SK-N-SH (cell line): ENCODE measurements around the gene MILR1. TPM values are rescaled to one million over a fixed set of nuclear protein-coding genes. Genes with fewer than 3 reads are reported as not detected.

Experiments
- CTCF ChIA-PET: fragments of 300-600, 350-600 bp; formaldehyde crosslinking; extraction: SDS; loops from one replicate; lab custom pipeline; 2021; lab: Yijun Ruan, JAX
- POLR2A ChIA-PET: fragments of 350-600 bp; sonication (Branson Sonifier 250); formaldehyde crosslinking; extraction: SDS; loops from one replicate; lab custom pipeline; 2020; ENCODE audit warnings: antibody characterized with exemption, inconsistent platforms; lab: Yijun Ruan, JAX
- DNase-seq: peaks from one replicate; pipeline ENCODE4 v3.0.0; 2012
- H2AFZ ChIP-seq: fragments of 200-600 bp; sonication (generic); 2 replicates; pipeline ENCODE4 v1.8.1; 2016; ENCODE audit warnings: antibody characterized with exemption, mild to moderate bottlenecking, low read depth
- H3F3A ChIP-seq: fragments of 200-600 bp; sonication (generic); replicated peaks from 2 replicates; pipeline ENCODE3; 2016; ENCODE audit warnings: antibody characterized with exemption, mild to moderate bottlenecking; ENCODE audit not compliant: insufficient read depth
- H3K27ac ChIP-seq, 2 experiments: fragments of 200-500 bp in 1 of 2; fragments of 200-600 bp in 1 of 2; sonication (Bioruptor generic) in 1 of 2; sonication (generic), shearing (Covaris generic) in 1 of 2; 2 replicates each; pipeline versions ENCODE4 v1.5.1 to v1.6.1; 2014 to 2016; ENCODE audit warnings: low read depth in 2 of 2, inconsistent platforms in 1 of 2, low read length in 1 of 2, mild to moderate bottlenecking in 1 of 2, mixed read lengths in 1 of 2
- H3K27me3 ChIP-seq: fragments of 200-600 bp; sonication (generic), shearing (Covaris generic); 2 replicates; pipeline ENCODE4 v1.6.1; 2016; ENCODE audit warnings: mixed run types; ENCODE audit not compliant: insufficient read depth
- H3K36me3 ChIP-seq, 2 experiments: fragments of 200-500 bp in 1 of 2; fragments of 200-600 bp in 1 of 2; sonication (Bioruptor generic) in 1 of 2; sonication (generic) in 1 of 2; replicated peaks in 1 of 2; 2 replicates each; pipeline versions ENCODE3 to v1.5.1; 2014 to 2016; ENCODE audit warnings: low read length in 1 of 2, mild to moderate bottlenecking in 1 of 2; ENCODE audit not compliant: insufficient read depth in 2 of 2, control insufficient read depth in 1 of 2
- H3K4me1 ChIP-seq, 2 experiments: fragments of 200-500 bp in 1 of 2; fragments of 200-600 bp in 1 of 2; sonication (Bioruptor generic) in 1 of 2; sonication (generic), shearing (Covaris generic) in 1 of 2; 2 replicates each; pipeline versions ENCODE4 v1.5.1 to v1.6.1; 2014 to 2016; ENCODE audit warnings: low read depth in 1 of 2, low read length in 1 of 2, mixed run types in 1 of 2; ENCODE audit not compliant: insufficient read depth in 2 of 2, control insufficient read depth in 1 of 2
- H3K4me2 ChIP-seq: fragments of 200-600 bp; sonication (generic), shearing (Covaris generic); 2 replicates; pipeline ENCODE4 v1.6.1; 2017; ENCODE audit warnings: mixed run types
- H3K4me3 ChIP-seq, 2 experiments: fragments of 200-500 bp in 1 of 2; fragments of 200-600 bp in 1 of 2; sonication (Bioruptor generic) in 1 of 2; sonication (generic), shearing (Covaris generic) in 1 of 2; 2 replicates each; pipeline versions ENCODE4 v1.5.1 to v1.8.1; 2014 to 2016; ENCODE audit warnings: low read depth in 2 of 2, inconsistent platforms in 1 of 2, low read length in 1 of 2, mild to moderate bottlenecking in 1 of 2, mixed read lengths in 1 of 2, moderate library complexity in 1 of 2
- H3K79me2 ChIP-seq: fragments of 200-600 bp; sonication (generic); 2 replicates; pipeline ENCODE4 v1.8.1; 2017; ENCODE audit warnings: mild to moderate bottlenecking; ENCODE audit not compliant: insufficient read depth
- H3K9ac ChIP-seq: fragments of 200-600 bp; sonication (generic); 2 replicates; pipeline ENCODE4 v1.6.1; 2017; ENCODE audit warnings: mixed run types
- H3K9me2 ChIP-seq: fragments of 200-600 bp; sonication (generic); 2 replicates; pipeline ENCODE4 v1.6.1; 2017; ENCODE audit warnings: mixed run types
- H3K9me3 ChIP-seq: fragments of 200-600 bp; sonication (generic); 2 replicates; pipeline ENCODE4 v1.6.1; 2017; ENCODE audit warnings: mixed run types, mild to moderate bottlenecking, moderate library complexity
- H4K20me1 ChIP-seq: fragments of 200-600 bp; sonication (generic); 2 replicates; pipeline ENCODE4 v1.6.1; 2017; ENCODE audit warnings: mild to moderate bottlenecking, mixed run types; ENCODE audit not compliant: insufficient read depth
- CHD2 ChIP-seq: fragments of 150-350 bp; IDR thresholded peaks from 2 replicates; pipeline ENCODE4 v1.6.1; 2018; ENCODE audit warnings: low read length; ENCODE audit not compliant: partially characterized antibody
- ELF1 ChIP-seq: IDR thresholded peaks from 2 replicates; pipeline ENCODE4 v1.4.0; 2012
- EP300 ChIP-seq, 2 experiments: IDR thresholded peaks; 2 replicates each; pipeline versions ENCODE4 v1.4.0 to v1.6.1; 2012; ENCODE audit warnings: borderline replicate concordance in 1 of 2, low read depth in 1 of 2, low read length in 1 of 2
- FOXJ3 ChIP-seq: sonication (generic); formaldehyde crosslinking; IDR thresholded peaks from 2 replicates; pipeline ENCODE4 v1.5.1; 2020; ENCODE audit warnings: mild to moderate bottlenecking, missing genetic modification reagents
- FOXM1 ChIP-seq: IDR thresholded peaks from 2 replicates; pipeline ENCODE4 v1.4.0; 2012; ENCODE audit warnings: low read depth, mild to moderate bottlenecking
- GATA2 ChIP-seq: sonication (generic); formaldehyde crosslinking; IDR thresholded peaks from 2 replicates; pipeline ENCODE4 v1.5.0; 2020; ENCODE audit warnings: mild to moderate bottlenecking, missing genetic modification reagents
- IRF3 ChIP-seq: fragments of 150-350 bp; IDR thresholded peaks from 2 replicates; pipeline ENCODE4 v1.6.1; 2016; ENCODE audit warnings: mild to moderate bottlenecking, low read depth, low read length
- MEF2A ChIP-seq: IDR thresholded peaks from 2 replicates; pipeline ENCODE4 v1.4.0; 2012; ENCODE audit warnings: low read depth, borderline replicate concordance
- MXI1 ChIP-seq: IDR thresholded peaks from 2 replicates; pipeline ENCODE4 v1.6.1; 2012; ENCODE audit warnings: mild to moderate bottlenecking, low read depth, low read length, improper control_type of control experiment
- PBX3 ChIP-seq: IDR thresholded peaks from 2 replicates; pipeline ENCODE4; 2012
- POLR2AphosphoS5 ChIP-seq: IDR thresholded peaks from 2 replicates; pipeline ENCODE4 v1.6.1; 2012; ENCODE audit warnings: low read depth, low read length
- RAD21 ChIP-seq: IDR thresholded peaks from 2 replicates; pipeline ENCODE4 v1.6.1; 2012; ENCODE audit warnings: mild to moderate bottlenecking, low read length
- RCOR1 ChIP-seq: fragments of 150-350 bp; IDR thresholded peaks from 2 replicates; pipeline ENCODE4 v1.6.1; 2017; ENCODE audit warnings: antibody characterized with exemption, low read length
- REST ChIP-seq: IDR thresholded peaks from 2 replicates; pipeline ENCODE4 v1.6.1; 2012; ENCODE audit warnings: mild to moderate bottlenecking, low read depth, low read length, moderate library complexity
- RFX5 ChIP-seq: IDR thresholded peaks from 2 replicates; pipeline ENCODE4 v1.6.1; 2012; ENCODE audit warnings: mild to moderate bottlenecking, improper control_type of control experiment, low read length
- SIN3A ChIP-seq: IDR thresholded peaks from 2 replicates; pipeline ENCODE4 v1.6.1; 2012; ENCODE audit warnings: low read depth, mild to moderate bottlenecking, low read length, moderate library complexity, borderline replicate concordance
- TCF12 ChIP-seq: IDR thresholded peaks from 2 replicates; pipeline ENCODE4 v1.4.0; 2012
- TEAD4 ChIP-seq: IDR thresholded peaks from 2 replicates; pipeline ENCODE4 v1.4.0; 2012; ENCODE audit warnings: mild to moderate bottlenecking, borderline replicate concordance; ENCODE audit not compliant: insufficient read depth
- ZBTB33 ChIP-seq: IDR thresholded peaks from 2 replicates; pipeline ENCODE4 v1.4.0; 2012; ENCODE audit warnings: low read depth, borderline replicate concordance
- WGBS: methylation state at CpG from one replicate; pipeline ENCODE4 v1.1.6; 2017; ENCODE audit warnings: low lambda C conversion rate; 5-methylcytosine and 5-hydroxymethylcytosine counted together
- polyA plus RNA-seq, 3 experiments: library from polyadenylated mRNA; depleted of rRNA; stranded (reverse); fragments of >200 nt; gene quantifications; 2 replicates each; pipeline ENCODE4 v1.2.3, GENCODE V29; 2012

MILR1 gene
- polyA plus RNA-seq, 1 of the 3 experiments (the other 2 are of a cell fraction), result 4.9 TPM

GRCh38 chr17:64400642-64401041 lies 48.3 kb upstream of the MILR1 start:
- Histone ChIP-seq H3K36me3 (peaks cover 0 to 8% of the 10 kb centered on the region in 2 experiments), H4K20me1 (no peaks in the 10 kb centered on the region), H3K9ac (no peak overlapping the region), H3K79me2 (no peaks in the 10 kb centered on the region), H3K9me2 (no peaks in the 10 kb centered on the region), H3K4me3 (no peak overlapping the region), H3K4me2 (no peak overlapping the region), H3F3A (no peaks in the 10 kb centered on the region), H2AFZ (no peak overlapping the region), H3K9me3 (no peaks in the 10 kb centered on the region), H3K27ac (no peak overlapping the region), H3K4me1 (no peaks in the 10 kb centered on the region), H3K27me3 (no peaks in the 10 kb centered on the region)
- 81% methylated on average over 7 of the region's 7 CpGs for WGBS
- ChIA-PET POLR2A (no interaction called here), CTCF (interaction anchor here (0.7 to 1.1 kb wide), 2 partner anchors 18 to 42 kb away, joined by 3 to 5 read pairs; no protein-coding TSS in a partner anchor)
- no peak for DNase-seq
- TF ChIP-seq ELF1 (no peak), REST (no peak), FOXJ3 (no peak), SIN3A (no peak), TCF12 (no peak), ZBTB33 (no peak), CHD2 (no peak), GATA2 (CRISPR knock-in tag) (no peak), EP300 (IDR thresholded peaks at IDR 0.05; ENCODE audit: borderline replicate concordance in 1 of 2, low read depth in 1 of 2, low read length in 1 of 2) (no peak), PBX3 (no peak), IRF3 (no peak), MXI1 (no peak), TEAD4 (no peak), RCOR1 (no peak), MEF2A (no peak), FOXM1 (no peak), RAD21 (no peak), RFX5 (no peak), POLR2AphosphoS5 (no peak)
